ENCODE measurements around the gene SLC45A1. TPM values are rescaled to one million over a fixed set of nuclear protein-coding genes. Genes with fewer than 3 reads are reported as not detected.

Gene SLC45A1
- total and polyA plus RNA-seq, 12 donors: 0.44 to 7.0 (median 2.5) TPM

DNA sequence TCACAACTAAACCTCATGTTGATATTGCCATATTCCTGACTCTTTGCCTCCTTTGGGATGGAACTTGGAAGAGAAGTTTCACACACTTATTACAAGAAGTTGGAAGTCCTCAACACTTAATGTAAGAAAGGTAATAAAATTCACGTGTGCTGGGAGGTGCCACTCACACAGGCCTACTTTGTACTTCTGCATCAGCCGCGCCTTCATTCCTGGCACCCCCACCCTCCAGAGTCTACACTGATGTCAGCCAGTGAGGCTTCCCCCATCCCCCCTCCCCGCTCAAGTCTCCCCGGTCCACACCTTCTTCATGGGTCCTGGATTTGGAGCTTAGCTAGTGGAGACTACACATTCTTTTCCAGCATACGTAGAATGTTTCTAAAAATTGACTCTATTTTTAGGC lies 24.8 kb upstream of the SLC45A1 start:
- DNase-seq: no peak
- intact Hi-C loops (cut with DNase I): no loop called here

DNA sequence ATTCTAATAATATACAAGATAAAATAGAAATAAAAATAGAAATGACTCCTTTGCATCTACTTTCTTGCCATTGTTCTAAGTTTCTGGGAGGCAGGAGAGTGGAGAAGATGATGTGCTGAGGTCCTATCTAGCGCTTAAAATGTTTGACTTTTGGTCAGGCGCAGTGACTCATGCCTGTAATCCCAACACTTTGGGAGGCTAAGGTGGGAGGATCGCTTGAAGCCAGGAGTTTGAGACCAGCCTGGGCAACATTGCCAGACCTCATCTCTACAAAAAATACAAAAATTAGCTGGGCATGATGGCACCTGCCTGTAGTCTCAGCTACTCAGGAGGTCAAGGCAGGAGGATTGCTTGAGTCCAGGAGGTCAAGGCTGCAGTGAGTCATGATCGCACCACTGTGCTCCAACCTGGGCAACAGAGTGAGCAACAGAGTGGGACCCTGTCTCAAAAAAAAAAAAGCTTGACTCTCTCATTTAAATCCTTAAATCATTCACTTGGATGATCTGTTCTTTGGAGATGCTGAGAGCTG lies 24.2 kb upstream of the SLC45A1 start:
- TF ChIP-seq, protein P1, sequence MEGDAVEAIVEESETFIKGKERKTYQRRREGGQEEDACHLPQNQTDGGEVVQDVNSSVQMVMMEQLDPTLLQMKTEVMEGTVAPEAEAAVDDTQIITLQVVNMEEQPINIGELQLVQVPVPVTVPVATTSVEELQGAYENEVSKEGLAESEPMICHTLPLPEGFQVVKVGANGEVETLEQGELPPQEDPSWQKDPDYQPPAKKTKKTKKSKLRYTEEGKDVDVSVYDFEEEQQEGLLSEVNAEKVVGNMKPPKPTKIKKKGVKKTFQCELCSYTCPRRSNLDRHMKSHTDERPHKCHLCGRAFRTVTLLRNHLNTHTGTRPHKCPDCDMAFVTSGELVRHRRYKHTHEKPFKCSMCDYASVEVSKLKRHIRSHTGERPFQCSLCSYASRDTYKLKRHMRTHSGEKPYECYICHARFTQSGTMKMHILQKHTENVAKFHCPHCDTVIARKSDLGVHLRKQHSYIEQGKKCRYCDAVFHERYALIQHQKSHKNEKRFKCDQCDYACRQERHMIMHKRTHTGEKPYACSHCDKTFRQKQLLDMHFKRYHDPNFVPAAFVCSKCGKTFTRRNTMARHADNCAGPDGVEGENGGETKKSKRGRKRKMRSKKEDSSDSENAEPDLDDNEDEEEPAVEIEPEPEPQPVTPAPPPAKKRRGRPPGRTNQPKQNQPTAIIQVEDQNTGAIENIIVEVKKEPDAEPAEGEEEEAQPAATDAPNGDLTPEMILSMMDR (IDR thresholded peaks at IDR 0.05): no peak
- no peak for TF ChIP-seq POLR2A (IDR thresholded peaks at IDR 0.05)
- Histone ChIP-seq H3K4me1 (replicated peaks in 1 of 2) (no peaks in the 10 kb centered on the region), H3K27me3 (no peaks in the 10 kb centered on the region), H3K36me3 (replicated peaks in 1 of 2) (no peaks in the 10 kb centered on the region), H3K4me3 (no peak overlapping the region), H3K9me3 (replicated peaks in 1 of 3) (no peaks in the 10 kb centered on the region), H3K27ac (no peak overlapping the region)
- intact Hi-C loops (cut with DNase I): no loop called here
- WGBS, 4 donors: 81 to 90% (median 84%) methylated on average over 4 of the region's 4 CpGs
- no peak for DNase-seq

More for the DNA sequence above, 24.8 kb upstream of the SLC45A1 start:
- TF ChIP-seq POLR2A (IDR thresholded peaks at IDR 0.05): no peak
- TF ChIP-seq, protein P1 (IDR thresholded peaks at IDR 0.05): no peak
- Histone ChIP-seq H3K4me3 (no peak overlapping the region), H3K27me3 (no peaks in the 10 kb centered on the region), H3K27ac (no peak overlapping the region), H3K36me3 (replicated peaks in 1 of 2) (no peaks in the 10 kb centered on the region), H3K9me3 (replicated peaks in 1 of 3) (no peaks in the 10 kb centered on the region), H3K4me1 (replicated peaks in 1 of 2) (no peaks in the 10 kb centered on the region)
- WGBS, 4 donors: 86 to 91% (median 89%) methylated on average over 6 of the region's 6 CpGs

DNA sequence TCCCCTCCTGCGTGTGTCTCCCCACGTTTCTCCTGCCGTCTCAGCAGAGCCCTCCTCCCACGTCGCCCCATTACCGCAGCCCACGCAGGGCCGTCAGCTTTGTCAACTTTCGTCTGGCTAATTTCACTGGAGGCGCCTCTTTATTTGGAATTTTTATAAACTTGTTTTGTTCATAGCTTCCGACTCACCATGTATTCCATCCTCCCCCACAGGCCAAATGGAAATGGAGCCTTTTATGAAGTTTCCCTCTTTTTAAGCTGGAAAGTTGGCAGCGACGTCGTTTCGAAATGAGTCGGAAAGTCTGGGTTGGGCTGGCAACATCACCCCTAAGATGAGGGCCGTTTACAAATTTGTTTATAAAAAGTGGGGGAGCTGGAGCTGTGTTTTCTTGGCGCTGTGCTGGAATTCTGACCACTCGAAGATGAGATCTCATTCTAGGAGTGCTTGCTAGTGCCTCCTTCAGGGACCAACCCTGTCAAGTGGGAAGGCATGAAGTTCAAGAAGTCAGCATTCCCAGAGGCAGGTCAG lies 23.7 kb upstream of the SLC45A1 start:
- H3K9me3 ChIP-seq (replicated peaks in 1 of 3): no peaks in the 10 kb centered on the region
- intact Hi-C loops (cut with DNase I): no loop called here
- no peak for DNase-seq
- no peaks in the 10 kb centered on the region for H3K4me1 ChIP-seq (replicated peaks in 1 of 2)
- WGBS, 4 donors: 82 to 88% (median 86%) methylated on average over 19 of the region's 19 CpGs
- H3K36me3 ChIP-seq (replicated peaks in 1 of 2): no peaks in the 10 kb centered on the region
- TF ChIP-seq, protein P1 (IDR thresholded peaks at IDR 0.05): no peak
- TF ChIP-seq POLR2A (IDR thresholded peaks at IDR 0.05): no peak
- no peaks in the 10 kb centered on the region for H3K27me3 ChIP-seq
- no peak overlapping the region for H3K27ac ChIP-seq
- H3K4me3 ChIP-seq: no peak overlapping the region

DNA sequence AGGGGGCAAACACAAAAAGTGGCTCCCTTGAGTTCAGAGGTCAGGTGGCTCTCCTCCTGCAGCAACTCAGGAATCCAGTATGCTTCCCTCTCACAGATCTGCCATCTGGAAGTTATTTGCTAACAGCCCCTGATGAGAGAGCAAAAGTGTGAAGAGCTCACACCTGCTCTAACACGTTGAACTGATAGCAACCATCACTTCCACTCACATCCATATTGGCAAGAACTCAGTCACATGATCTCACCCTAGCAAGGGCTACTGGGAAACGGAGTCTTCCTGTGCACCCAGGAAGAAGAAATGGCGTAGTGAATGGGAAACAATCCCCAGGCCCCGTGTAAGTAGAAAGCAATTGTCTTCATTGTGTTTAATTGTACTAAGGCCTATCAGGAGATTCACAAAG lies 20.7 kb upstream of the SLC45A1 start:
- Histone ChIP-seq H3K36me3 (replicated peaks in 1 of 2) (no peaks in the 10 kb centered on the region), H3K4me3 (no peak overlapping the region), H3K27me3 (no peaks in the 10 kb centered on the region), H3K27ac (no peak overlapping the region), H3K4me1 (replicated peaks in 1 of 2) (no peaks in the 10 kb centered on the region), H3K9me3 (replicated peaks in 1 of 3) (no peaks in the 10 kb centered on the region)
- TF ChIP-seq POLR2A (IDR thresholded peaks at IDR 0.05): no peak
- TF ChIP-seq, protein P1 (IDR thresholded peaks at IDR 0.05): no peak
- no peak for DNase-seq
- 79 to 91% (median 88%) methylated on average over 4 of the region's 4 CpGs for WGBS, 4 donors
- intact Hi-C loops (cut with DNase I): no loop called here
